HG02885 (cell line): ENCODE results near the gene CNOT9.
"Not testable (repeated sequence)": the region's sequence is repeated elsewhere in the genome, so short reads cannot be mapped to it uniquely, and the experiment has no call there.

Source experiments
- ATAC-seq: cut with Tn5 transposase; IDR thresholded peaks from one replicate; pipeline ENCODE4 v1.9.1; 2021; ENCODE audit warnings: mild to moderate bottlenecking; ENCODE audit not compliant: unreplicated experiment, poor library complexity

The CNOT9 gene, protein sequence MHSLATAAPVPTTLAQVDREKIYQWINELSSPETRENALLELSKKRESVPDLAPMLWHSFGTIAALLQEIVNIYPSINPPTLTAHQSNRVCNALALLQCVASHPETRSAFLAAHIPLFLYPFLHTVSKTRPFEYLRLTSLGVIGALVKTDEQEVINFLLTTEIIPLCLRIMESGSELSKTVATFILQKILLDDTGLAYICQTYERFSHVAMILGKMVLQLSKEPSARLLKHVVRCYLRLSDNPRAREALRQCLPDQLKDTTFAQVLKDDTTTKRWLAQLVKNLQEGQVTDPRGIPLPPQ

DNA sequence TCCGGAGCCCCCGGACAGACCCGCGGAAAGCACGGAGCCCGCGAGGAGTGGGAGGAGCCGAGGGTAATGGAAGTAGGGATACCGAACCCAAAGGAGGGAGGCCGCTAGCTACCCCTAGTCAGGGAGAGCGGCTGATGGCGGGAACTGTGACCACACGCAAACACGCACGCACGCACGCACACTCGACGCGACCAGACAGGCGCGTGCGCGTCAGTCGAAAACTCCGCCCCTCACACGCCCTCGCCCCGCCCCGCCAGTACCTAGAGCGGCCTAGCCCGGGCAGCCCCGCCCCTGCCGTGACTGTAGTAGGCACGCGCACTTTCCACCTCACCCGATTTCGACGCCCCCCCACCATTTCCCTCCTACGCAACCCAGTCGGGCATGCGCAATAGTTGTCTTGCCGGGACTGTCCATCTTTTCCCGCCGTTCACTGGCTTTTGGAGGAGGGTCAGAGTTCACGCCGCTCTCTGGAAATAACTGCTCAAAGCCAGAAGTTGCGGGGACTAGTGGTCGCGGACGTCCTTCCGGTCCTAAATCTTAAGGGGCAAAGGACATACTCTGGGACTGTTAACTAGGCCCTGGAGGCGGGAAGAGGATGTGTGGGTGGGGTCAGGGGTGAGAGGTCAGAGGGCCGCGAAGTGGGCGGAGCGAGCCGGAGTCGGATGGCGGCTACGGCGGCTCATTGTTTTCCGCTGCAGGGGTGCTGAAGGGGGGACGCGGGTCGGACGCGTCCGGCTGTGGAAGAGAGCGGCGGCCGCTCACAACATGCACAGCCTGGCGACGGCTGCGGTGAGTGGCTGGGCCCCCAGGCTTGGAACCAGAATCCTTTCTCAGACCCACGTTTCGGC lies at the start of gene CNOT9, which contains the start of gene USP37:
TSS of gene CNOT9 (plus strand) at position 650 of the 848 bp plus-strand sequence. CDS start at position 766, 116 bp downstream.
TSS of gene USP37 (minus strand) at position 162 of the 848 bp plus-strand sequence. CDS start 9,698 bp downstream, outside the sequence.
- peak; percentile 86 for ATAC-seq

DNA sequence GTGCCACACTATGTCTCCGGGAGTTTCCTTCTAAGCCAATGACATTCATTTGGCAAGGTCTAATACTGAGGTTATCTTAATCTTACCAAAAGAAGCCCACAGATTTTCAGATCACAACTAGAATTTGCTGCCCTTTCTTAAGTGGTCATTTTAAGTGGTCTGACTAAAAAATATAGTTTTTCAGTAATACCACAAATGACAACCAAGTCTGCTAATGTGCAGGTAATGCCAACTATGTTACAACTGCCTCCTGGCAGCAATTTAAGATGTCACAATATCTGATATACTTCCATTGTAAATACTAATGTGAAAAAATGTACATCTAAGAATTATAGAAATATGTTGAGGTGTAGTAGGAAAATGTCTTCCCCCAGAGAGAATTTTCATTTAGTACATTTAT lies 49.8 kb upstream of the CNOT9 start:
- no peak for ATAC-seq

DNA sequence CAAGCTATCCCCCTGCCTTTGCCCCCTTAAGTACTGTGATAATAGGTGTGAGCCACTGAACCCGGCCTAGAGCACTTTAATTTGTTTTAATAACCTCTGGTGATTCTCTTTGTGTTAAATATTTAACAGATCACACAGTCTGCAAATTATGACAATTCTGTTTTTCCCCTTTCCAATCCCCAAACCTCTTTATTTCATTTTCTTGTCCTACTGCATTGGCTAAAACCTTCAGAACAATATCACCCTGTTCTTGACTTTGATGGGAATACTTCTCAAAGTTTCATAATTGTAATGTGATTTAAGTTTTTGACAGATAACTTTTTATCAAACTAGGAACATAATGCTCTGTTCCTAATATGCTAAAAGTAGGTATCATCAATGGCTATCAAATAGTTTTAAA lies 45.0 kb upstream of the CNOT9 start:
- ATAC-seq: no peak

DNA sequence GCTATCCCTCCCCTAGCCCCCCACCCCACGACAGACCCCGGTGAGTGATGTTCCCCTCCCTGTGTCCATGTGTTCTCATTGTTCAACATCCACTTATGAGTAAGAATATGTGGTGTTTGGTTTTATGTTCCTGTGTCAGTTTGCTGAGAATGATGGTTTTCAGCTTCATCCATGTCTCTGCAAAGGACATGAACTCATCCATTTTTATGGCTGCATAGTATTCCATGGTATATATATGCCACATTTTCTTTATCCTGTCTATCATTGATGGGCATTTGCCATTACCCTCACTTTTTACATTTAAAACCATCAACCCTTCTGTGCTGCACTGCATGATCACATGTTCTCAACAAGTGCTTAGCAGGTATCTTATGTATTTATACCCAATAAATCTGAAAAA lies 40.2 kb upstream of the CNOT9 start:
- ATAC-seq: not testable (repeated sequence)

DNA sequence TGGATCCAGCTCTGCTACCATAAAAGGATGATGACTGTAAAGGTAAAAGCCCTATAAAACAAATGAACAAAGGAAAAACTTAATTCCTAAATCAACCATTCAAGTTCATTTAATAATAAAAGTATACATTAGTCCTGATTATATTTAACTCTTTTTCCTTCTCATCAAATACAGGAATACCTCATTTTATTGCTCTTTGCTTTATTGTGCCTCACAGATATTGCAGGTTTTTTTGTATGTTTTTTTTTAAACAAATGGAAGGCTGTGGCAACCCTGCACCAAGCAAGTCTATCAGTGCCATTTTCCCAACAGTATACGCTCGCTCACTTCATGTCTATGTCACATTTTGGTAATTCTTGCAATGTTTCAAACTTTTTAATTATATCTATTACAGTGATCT lies 38.6 kb upstream of the CNOT9 start:
- no peak for ATAC-seq

DNA sequence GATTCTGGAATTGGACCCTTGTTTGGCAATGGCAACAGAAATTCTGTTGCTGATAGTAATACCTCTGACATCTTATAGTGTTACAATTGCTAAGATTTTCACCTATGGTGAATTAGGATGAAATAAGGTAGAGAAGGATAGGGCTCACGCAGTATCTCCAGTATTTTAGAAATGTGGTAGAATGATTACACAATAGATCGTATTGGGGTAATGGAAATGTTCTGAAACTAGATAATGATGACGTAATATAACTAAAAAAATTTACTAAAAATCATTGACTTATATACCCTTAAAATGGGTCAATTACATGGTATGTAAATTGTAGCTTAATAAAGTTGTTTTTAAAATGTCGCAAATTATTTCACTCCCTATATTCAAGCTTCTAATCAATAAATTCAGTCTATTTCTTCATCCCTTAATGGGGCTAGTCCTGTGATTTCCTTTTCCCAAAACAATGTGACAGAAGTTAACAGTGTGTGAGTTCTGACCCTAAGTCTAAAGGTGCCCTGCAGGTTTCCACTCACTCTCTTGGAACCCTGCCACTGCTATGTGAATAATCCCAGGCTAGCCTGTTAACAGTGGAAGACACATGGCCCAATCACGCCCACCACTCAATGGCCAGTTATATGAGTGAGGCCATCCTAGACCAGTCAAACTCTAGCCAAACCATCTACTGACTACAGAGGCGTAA lies 31.7 kb upstream of the CNOT9 start:
- ATAC-seq: no peak

DNA sequence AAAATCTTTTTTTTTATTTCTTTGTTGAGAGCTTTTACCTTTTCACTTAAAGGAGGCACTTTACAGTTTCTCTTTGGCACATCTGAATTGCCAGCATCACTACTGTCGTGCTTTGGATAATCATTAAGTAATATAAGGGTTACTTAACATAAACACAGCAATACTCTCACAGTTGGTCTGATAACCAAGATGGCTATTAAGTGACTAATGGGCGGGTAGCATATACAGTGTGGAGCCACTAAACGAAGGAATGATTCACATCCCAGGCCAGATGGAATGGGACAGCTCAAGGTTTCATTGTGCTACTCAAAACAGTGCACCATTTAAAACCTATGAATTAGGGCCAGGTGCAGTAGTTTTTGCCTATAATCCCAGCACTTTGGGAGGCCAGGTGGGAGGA lies 28.6 kb upstream of the CNOT9 start:
- no peak for ATAC-seq

DNA sequence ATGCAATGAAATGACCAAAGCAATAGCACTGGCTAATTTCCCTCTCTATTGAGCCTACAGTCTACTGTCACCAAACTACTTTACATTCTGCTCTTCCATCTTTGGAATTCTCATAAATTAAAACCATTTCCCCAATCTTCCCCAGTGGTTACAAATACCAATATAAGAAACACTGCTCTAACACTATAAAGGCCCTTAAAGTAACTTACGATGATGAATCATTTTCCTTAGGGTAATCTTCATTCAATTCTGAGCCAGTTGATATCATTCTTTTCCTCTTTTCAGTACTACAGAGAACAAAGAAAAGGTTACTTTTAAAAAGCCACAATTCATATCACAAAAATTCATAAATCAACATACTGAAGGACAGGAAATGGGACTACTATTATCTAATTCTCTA lies 22.6 kb upstream of the CNOT9 start:
- ATAC-seq: no peak

DNA sequence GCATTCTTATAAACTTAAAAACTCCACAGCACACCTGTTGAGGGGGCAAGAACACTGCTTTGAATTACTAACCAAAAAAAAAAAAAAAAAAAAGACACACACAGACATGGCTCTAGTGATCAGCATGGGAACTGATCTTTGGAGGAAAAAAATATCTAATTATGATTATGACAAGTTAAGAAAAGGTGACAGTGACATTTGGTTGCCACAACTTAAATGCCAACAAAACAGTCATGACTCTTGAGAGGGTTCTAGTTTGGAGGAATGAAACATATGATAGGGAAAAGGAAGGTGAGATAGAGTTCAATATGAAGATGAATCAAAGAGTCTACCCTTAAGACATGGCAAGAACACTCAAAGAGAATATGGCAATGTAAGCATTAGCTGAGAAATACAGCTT lies 21.1 kb upstream of the CNOT9 start:
- ATAC-seq: no peak

DNA sequence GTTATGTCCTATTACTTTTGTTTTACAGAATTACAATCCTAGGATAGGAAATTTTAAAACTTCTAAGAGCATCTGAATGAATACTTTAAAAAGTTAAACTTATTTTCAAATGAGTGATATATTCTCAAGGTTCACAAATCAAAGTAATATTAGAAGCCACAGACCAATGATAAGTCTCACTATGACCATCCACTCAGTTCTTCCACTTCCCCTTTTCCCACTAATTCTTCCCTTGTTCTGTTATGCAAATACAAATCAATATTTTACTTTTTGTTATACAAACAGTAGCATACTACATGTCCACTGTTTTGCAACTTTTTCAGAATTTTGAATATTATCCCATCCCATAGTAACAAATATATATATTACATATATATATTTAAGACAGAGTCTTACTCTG lies 20.7 kb upstream of the CNOT9 start:
- ATAC-seq: no peak

DNA sequence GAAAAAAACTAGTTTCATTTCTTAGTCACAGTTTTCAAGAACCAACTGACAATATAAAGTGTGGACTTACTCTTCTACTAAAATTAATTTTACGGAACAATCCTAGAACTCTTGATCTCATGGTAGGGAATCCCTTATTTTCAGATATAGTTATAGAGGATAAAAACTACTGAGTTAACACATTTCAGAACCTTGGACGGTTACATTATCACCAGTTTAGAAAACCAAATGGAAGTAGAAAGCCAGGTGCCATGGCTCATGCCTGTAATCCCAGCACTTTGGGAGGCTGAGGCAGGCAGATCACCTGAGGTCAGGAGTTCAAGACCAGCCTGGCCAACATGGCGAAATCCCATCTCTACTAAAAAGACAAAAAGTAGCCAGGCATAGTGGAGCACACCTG lies 14.4 kb upstream of the CNOT9 start:
- ATAC-seq: not testable (repeated sequence)

DNA sequence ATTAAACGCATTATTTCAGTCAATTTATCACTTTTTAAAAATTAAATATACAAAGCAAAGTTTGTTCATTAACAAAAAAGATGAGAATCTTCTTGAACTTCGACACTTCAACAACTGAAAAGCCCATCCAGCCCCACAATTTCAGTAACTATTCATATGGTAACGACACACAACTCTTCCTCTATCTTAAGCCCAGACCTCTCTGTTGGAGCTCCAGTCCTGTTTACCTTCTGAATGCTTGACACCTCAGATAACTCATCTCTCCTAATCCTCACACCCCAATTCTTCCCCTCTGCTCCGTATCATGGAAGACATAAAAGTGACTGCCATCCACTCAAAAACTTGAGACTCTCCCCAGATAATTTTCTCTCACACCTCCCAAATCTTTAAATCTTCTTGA lies 13.1 kb upstream of the CNOT9 start:
- no peak for ATAC-seq

DNA sequence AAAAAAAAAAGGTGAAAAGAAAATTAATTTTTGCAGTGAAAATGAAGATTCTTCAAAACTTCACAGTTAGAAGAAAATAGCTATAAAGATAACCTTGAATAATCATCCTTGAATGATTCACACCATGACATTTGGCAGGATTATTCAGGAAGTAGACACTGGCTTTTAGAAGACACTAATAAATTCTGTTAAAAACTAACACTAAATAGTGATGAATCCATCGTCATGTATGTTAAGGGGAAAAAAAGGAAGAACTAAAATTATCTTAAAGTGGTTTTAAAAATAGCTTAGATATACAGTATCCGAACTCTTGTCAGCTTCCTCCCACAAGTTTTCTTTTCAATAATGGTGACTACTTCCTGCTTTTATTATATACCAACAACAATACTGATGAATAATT lies 10.7 kb upstream of the CNOT9 start:
- no peak for ATAC-seq

DNA sequence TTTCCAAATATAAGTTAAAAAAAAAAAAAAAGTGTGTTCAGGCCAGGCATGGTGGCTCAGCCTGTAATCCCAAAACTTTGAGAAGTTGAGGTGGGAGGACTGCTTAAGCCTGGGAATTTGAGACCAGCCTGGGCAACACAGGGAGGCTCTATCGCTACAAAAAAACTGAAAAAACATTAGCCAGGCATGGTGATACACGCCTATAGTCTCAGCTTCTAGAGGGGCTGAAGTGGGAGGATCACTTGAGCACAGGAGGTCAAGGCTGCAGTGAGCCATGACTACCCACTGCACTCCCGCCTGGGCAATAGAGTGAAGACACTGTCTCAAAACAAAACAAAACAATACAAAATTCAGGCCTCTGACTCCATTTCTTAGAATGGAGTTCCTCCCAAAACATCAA lies 9.7 kb upstream of the CNOT9 start:
- ATAC-seq: no peak

DNA sequence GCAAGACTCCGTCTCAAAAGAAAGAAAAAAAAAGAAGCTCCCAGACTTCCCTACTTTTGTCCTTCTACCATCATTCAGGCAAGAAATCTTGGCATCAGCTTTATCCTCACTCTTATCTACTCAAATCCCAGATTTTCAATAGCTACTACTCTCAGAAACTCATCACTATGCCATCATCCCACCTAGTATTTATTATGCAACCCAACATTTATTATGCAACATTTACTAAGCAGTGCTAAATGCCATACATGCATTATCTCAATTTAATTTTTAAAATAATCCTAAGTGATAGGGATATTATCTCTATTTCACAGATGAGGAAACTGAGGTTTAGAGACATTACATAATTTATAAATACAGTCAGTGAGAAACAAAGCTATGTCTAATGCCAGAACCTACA lies 4.6 kb upstream of the CNOT9 start:
- no peak for ATAC-seq

DNA sequence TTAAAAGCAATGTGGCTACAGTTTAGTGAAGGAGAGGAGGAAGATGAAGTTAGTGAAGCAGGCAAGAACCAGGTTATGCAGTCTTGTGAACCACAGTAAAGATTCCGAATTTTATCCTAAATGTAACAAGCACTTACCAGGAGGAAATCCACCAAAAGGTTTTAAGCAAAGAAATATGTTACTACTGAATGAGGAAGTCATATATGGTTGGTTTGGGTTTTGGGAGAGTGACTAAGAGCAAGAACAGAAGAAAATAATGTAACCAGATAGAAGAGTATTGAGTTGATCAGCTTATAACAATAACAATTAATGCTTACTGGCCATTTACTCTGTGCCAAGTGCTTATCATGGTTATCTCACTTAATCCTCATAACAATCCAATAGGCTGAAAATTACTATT lies 2.3 kb upstream of the CNOT9 start:
- no peak for ATAC-seq

DNA sequence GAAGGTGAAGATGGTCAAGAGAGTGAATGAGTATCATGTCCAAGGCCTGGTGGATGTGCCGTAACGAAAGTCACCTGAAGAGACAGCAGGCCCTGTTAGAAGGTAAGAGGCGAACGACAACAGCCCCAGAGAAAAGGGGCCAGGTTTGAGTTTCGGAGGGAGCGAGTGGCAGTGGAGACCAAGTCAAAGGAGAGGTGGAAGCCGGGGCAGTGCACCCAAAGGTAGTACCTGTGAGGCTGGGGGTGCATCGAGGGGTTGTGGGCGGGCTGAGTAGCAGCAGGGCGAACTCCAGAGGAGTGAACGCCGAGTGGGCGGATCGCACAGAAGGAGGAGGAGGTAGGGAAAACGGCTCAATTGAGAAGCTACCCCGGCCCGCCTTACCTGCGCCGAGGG lies 846 bp upstream of the CNOT9 start:
- peak; percentile 47 for ATAC-seq

DNA sequence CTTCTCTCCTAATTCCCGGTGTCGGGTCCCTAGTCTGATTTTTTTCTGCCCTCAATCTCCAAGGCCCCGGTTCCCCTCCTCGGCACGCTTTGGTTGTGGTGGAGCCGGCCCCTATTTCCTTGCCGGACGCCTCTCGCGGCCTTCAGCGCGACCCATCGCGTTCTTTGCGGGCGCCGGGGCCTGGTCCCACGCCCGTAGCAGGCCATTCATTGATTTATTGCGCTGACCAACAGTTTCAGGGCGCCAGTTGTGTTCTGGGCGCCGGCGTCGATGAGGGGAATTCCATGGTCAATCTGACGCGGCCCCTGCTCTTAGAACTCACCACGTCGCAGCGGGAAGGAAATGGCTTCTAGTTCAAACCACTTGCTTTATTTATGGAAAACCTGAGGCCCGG lies 396 bp downstream of the CNOT9 start:
- ATAC-seq: peak; percentile 25

DNA sequence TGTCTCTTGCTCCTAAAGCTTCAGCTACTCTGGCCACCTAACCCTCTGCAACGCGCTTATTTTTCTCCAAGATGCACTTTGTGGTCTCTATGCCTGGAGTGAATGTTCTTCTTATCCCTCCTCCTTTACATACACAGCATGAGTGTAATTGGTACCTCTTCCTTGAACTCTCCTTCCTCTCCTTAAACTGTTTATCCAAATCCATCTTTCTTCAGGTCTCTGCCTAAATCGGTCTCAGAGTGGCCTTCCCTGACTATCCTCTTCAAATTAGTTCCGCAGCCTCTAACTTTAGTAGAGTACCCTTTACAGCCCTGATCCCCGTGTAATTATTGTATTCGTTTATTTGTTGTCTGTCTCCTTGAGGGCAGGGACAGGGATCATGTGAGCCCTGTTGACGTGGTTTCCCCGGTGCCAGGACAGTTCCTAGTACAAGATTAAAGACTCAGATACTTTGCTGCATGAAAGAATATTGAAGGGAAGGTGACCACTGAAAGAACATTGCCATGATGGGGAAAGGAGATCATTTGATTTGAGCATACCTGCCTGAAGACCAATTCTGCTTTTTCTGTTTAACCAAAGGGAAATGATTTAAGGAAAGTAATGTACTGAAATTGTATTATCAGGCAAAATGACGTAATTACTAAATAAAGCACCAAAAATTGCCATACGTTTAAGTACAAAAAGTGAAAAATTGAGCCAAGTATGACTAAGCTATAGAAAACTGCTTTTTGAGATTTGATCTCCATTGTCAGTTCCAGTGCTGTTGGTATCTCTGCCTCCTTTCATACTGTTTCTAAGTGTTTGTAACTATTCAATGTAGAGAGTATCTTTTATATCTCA lies 1.2 kb downstream of the CNOT9 start:
- ATAC-seq: no peak

DNA sequence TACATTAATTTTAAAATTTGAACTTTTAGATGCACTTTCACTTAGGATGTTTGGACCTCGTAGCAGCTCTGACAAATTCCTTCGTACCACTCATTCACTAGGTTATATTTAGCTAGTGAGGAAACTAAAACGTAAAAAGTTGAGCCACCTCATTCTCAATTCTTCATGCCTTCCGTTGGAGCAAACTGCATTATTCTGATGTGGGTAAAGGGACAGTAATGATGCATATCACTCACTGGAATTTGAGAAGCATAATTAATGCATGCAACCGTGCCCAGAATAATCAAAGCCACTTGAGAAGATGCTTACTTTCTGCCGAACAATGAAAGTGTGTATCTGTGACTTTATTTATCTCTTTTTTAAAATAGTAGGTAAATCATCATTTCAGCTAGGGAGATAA lies 2.2 kb downstream of the CNOT9 start:
- ATAC-seq: no peak
